Ishikawa (cell line): ENCODE results near the gene MAP2.

Source experiments
- CEBPB ChIP-seq: IDR thresholded peaks from 2 replicates; pipeline ENCODE4 v1.6.1; 2012
- CREB1 ChIP-seq: IDR thresholded peaks from 2 replicates; pipeline ENCODE4 v1.6.1; 2012; ENCODE audit warnings: low read depth
- EGR1 ChIP-seq: IDR thresholded peaks from 2 replicates; pipeline ENCODE4 v1.6.1; 2012
- EP300 ChIP-seq: IDR thresholded peaks from 2 replicates; pipeline ENCODE4 v1.6.1; 2012; ENCODE audit warnings: borderline replicate concordance
- FOXM1 ChIP-seq: IDR thresholded peaks from 2 replicates; pipeline ENCODE4 v1.6.1; 2012; ENCODE audit warnings: low read depth, borderline replicate concordance
- MAX ChIP-seq: IDR thresholded peaks from 2 replicates; pipeline ENCODE4 v1.6.1; 2012
- NFIC ChIP-seq: IDR thresholded peaks from 2 replicates; pipeline ENCODE4 v1.6.1; 2012
- RAD21 ChIP-seq: IDR thresholded peaks from 2 replicates; pipeline ENCODE4 v1.6.1; 2012; ENCODE audit warnings: low read depth
- REST ChIP-seq: IDR thresholded peaks from 2 replicates; pipeline ENCODE4 v1.6.1; 2012; ENCODE audit warnings: low read depth, mild to moderate bottlenecking
- TAF1 ChIP-seq: IDR thresholded peaks from 2 replicates; pipeline ENCODE4 v1.6.1; 2012; ENCODE audit warnings: low read depth, mild to moderate bottlenecking
- TCF12 ChIP-seq: IDR thresholded peaks from 2 replicates; pipeline ENCODE4 v1.6.1; 2012; ENCODE audit warnings: low read depth
- TEAD4 ChIP-seq: IDR thresholded peaks from 2 replicates; pipeline ENCODE4 v1.6.1; 2012
- USF1 ChIP-seq: IDR thresholded peaks from 2 replicates; pipeline ENCODE4 v1.6.1; 2012
- YY1 ChIP-seq: IDR thresholded peaks from 2 replicates; pipeline ENCODE4 v1.6.1; 2012; ENCODE audit warnings: low read depth
- ZBTB7A ChIP-seq: IDR thresholded peaks from 2 replicates; pipeline ENCODE4 v1.6.1; 2012; ENCODE audit warnings: low read depth

Gene MAP2

GRCh38 chr2:209395652-209396051, 28.2 kb upstream of the MAP2 start:
- TF ChIP-seq EGR1: no peak

GRCh38 chr2:209398463-209398862, 25.4 kb upstream of the MAP2 start:
- TF ChIP-seq USF1 (no peak), FOXM1 (no peak), ZBTB7A (no peak), REST (no peak), EGR1 (no peak), NFIC (no peak), TEAD4 (no peak), TCF12 (no peak), CREB1 (no peak), TAF1 (no peak), MAX (no peak), EP300 (no peak), CEBPB (no peak), RAD21 (no peak), YY1 (no peak)

- no peak for TF ChIP-seq EGR1
- TF ChIP-seq ZBTB7A: no peak
- no peak for TF ChIP-seq USF1
- no peak for TF ChIP-seq FOXM1
- no peak for TF ChIP-seq CEBPB
Observed at GRCh38 chr2:209401788-209402187, 22.1 kb upstream of the MAP2 start.

- TF ChIP-seq FOXM1 (no peak), TAF1 (no peak), TEAD4 (no peak), MAX (no peak), EP300 (no peak), CREB1 (no peak), USF1 (no peak), NFIC (no peak), YY1 (no peak), RAD21 (no peak), TCF12 (no peak), ZBTB7A (no peak), EGR1 (no peak), REST (no peak), CEBPB (no peak)
Observed at GRCh38 chr2:209411296-209411695, 12.6 kb upstream of the MAP2 start.

- no peak for TF ChIP-seq YY1
- TF ChIP-seq CEBPB: no peak
- no peak for TF ChIP-seq NFIC
- no peak for TF ChIP-seq ZBTB7A
- TF ChIP-seq FOXM1: no peak
- TF ChIP-seq CREB1: no peak
Observed at GRCh38 chr2:209411718-209412117, 12.1 kb upstream of the MAP2 start.

GRCh38 chr2:209413311-209414014, 10.4 kb upstream of the MAP2 start:
- TF ChIP-seq YY1 (no peak), NFIC (no peak), ZBTB7A (no peak), REST (no peak), EP300 (no peak), RAD21 (no peak), CEBPB (no peak), FOXM1 (no peak), MAX (no peak), TCF12 (no peak), TEAD4 (no peak), USF1 (no peak), EGR1 (no peak), TAF1 (no peak), CREB1 (no peak)
